SIG-M5 treated with dmso at 0.1 percent for 504 hours (cell line): ENCODE results near the gene L3MBTL1.
A peak's percentile ranks its signal among the peaks of the same experiment; 100 is the strongest.
"Not testable (repeated sequence)": the region's sequence is repeated elsewhere in the genome, so short reads cannot be mapped to it uniquely, and the experiment has no call there.

Experiments used
- DNase-seq: peaks from one replicate; lab custom pipeline; 2025; ENCODE audit not compliant: unreplicated experiment; lab: John Stamatoyannopoulos, UW

L3MBTL1 gene

DNA sequence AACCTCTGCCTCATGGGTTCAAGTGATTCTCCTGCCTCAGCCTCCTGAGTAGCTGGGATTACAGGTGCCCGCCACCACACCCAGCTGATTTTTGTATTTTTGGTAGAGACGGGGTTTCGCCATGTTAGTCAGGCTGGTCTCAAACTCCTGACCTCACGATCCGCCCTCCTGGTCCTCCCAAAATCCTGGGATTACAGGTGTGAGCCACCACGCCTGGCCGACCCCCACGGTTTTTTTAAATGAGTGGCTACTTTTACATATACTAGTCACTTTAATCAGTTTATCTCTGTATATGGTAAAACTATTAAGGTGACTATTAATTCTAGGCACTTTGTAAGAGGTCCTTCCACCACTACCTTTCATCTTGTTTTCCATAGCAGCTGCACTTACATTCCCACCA, 5.5 kb upstream of the L3MBTL1 start:
- not testable (repeated sequence) for DNase-seq

- no peak for DNase-seq
These were observed 1.3 kb upstream of the L3MBTL1 start for GRCh38 chr20:43506238-43506637.

DNA sequence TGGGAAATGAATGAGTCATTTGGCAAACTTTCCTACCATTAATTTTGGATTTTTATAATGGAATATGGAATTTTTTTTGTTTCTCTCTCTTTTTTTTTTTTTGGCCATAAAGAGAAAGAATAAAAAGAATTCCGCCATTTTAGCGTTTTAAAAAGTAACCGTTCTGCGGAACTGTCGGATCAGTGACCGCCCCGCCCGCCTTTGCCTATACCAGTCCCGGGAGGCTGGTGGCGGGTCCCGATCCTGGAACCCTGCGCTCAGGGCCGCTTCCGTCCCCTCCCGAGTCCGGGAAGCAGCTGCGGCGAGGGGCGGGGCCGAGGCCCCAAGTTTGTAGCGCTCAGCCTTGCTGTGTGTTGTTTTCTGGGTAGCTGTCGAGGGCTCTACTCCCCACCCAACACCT, 609 bp downstream of the L3MBTL1 start:
- no peak for DNase-seq

GRCh38 chr20:43508604-43509040, 1.1 kb downstream of the L3MBTL1 start:
- no peak for DNase-seq

DNA sequence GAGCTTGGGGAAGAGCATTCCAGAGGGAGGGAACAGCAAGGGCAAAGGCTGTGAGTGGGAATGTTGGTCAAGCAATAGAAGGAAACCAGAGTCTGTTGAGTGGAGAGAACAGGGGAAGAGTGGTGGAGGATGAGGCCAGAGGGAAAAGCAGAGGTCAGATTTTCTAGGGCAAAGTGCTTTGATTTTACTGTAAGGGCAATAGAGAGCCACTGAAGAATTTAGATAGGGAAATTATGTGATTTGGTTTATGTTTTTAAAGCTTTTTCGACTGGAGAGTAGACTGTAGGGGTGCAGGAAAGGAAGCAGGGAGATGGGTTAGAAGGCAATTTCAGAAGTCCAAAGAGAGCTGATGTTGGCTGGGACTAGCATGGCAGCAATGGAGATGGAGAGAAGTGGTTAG, 4.4 kb downstream of the L3MBTL1 start:
- no peak for DNase-seq

- no peak for DNase-seq
These were observed 6.0 kb downstream of the L3MBTL1 start for GRCh38 chr20:43513372-43513930.

DNA sequence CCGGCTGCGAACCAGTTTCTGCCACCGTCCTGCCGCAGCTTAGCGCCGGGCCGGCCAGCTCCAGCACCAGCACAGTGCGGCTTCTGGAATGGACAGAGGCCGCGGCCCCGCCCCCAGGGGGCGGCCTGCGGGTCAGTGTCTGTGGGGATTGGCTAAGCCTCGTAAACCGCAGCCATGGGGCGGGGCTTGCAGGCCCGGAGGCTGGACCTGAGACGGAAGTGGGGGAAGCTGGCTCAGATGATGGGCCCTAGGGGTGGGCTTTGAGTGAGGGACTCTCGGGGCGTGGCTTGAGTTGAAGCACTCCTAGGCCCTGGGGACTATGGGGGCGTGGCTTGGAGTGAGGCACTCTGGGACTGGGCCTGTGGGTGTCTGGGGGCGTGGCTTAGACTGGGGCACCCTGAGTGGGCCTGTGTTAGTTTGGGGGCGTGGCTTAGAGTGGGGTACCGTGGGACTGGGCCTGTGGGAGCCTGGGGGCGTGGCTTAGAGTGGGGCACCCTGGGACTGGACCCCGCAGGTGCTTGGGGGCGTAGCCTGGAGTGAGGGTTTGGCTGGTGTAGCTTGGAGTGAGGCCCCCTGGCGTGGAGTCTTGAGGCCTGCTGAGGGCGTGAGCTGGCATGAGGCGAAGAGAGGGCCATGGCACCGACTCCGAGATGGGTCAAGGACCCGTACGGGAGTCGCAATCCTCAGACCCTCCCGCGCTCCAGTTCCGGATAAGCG, 6.6 kb downstream of the L3MBTL1 start:
- peak; percentile 95 for DNase-seq

DNA sequence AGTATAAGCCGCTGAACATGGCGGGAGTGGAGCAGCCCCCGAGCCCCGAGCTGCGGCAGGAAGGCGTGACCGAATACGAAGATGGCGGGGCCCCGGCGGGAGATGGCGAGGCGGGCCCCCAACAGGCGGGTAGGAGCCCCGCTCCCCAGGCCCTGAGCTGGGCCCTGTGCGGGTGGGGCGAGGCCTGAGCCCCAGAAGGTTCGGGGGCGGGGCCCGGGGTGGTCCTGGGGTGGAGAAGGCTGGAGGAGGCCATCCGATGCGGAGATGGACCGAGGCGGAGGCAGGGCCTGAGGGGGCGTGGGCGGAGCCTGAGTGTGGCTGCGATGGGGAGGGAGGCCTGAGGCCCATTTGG, 7.1 kb downstream of the L3MBTL1 start:
- no peak for DNase-seq

DNA sequence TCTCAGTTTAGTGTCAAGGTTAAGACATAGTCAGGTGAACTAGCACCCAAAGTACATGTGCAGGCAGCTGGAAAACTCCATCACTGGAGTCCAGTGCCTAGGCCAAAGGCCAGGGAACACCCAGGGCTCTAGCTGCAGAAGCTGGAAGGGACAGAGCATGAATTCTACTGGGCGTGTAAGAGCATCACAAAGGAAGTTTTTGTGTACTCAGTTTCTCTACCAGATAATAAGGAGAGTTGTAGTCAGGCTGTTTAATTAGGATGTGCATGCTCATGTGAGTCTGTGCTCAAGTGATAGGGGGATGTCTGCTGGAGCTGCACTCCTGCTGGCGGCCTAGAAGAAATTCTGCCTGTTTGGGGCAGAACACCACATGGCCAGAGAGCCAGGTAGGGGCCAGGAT, 8.1 kb downstream of the L3MBTL1 start:
- DNase-seq = no peak

DNA sequence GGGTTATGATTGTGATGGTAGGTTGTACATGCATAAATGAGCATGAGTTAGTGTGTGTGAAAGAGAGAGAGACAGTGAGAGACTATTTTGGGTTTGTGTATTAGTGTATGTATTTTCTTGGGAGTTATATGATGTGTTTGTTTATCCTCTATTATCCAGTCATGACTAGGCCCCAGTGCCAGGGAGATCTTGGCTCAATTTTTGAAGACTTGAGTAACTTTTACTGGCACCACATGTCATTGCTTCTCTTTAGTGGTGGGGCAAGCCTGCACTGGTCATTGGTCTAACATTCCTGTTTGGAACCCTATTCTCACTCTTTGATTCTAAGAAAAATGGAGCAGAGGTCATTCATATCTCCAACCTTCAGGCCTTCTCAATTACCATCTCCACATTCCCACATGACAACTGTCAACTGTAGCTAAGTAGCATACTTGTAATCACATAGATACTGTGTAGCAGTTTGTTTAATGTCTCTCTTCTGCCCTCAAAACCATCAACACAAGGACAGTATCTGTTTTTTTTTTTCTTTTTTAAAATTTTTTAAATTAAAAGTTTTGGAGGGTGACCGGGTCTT, 8.8 kb downstream of the L3MBTL1 start:
- DNase-seq = no peak

- DNase-seq = no peak
These were observed 12.7 kb downstream of the L3MBTL1 start for GRCh38 chr20:43520074-43520630.

GRCh38 chr20:43525021-43525420, 17.5 kb downstream of the L3MBTL1 start:
- no peak for DNase-seq

DNA sequence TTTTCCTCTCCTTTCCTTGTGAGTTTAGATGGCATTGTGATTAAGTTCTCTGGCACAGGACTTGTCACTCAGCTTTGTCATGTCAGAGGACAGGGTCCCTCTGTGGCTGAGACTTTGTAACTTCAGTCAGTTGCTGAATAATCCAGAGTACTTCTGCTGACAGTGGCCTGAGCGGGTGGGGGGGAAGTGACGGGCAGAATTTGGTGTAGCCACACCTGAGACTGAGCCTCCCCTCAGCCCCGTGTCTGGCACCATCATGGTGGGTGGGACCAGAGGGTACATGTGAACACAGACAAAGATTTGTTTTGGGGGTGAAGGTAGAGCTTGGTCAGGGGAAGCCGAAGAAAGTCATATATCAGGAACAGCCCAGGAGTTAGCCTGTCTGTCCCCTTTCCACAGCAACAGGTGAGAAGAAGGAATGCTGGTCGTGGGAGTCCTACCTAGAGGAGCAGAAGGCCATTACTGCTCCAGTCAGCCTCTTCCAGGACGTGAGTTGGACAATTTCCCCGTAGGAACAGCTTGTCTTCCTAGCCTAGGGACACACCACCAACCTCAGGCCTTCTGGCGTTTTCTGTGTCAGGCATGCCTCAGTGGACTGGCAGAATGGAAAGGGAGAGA, 20.9 kb downstream of the L3MBTL1 start:
- no peak for DNase-seq

GRCh38 chr20:43529051-43529450, 21.6 kb downstream of the L3MBTL1 start:
- DNase-seq = no peak

DNA sequence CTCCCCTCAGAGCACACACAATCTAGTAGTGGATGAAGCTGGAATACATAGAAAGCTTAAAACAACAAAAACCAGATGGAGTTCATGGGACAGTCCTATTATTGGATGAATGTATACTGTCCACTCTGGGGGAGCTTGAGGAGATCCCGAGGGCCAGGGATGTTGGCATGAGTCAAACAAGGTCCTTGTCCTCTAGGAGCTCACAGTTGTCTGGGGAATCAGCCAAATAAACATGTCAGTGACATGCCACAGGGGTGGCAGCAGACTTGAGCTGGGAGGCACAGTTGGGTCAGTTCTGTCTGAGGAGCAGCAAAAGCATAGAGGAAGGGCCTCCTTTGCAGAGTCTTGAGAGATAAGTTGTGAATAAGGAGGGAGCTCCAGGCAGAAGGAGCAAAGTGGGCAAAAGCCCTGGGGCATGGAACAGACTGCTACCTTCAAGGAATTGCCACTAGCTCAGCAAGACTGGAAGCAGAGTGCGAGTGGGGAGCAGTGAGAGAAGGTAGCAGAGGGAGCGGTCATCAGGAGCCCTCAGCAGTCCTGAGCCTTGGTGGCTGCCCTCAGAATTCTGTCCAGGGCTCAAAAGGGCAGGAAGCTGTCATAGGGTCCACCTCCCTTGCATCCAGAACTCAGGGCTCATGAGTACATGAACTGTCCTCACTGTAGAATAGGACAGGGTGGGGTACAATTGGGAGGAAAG, 22.1 kb downstream of the L3MBTL1 start:
- no peak for DNase-seq

- DNase-seq = no peak
These were observed 23.0 kb downstream of the L3MBTL1 start for GRCh38 chr20:43530321-43531090.

DNA sequence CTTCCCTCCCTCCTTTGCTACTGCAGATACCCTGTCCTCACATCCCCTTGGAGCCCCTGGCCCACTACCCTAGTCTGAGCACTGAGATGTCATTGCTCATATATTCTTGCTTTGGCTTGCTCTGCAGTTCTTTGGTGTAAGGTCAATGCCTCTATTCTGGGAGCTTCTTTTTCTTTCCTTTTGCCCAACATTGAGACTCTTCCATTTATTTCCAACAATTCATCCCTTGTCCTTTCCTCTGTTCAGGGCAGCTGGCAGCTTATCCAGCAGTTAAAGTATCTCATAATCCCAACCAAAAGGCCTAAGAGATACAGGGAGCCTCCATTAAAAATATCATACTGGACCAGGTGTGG, 23.6 kb downstream of the L3MBTL1 start:
- DNase-seq = no peak

GRCh38 chr20:43532416-43533055, 25.0 kb downstream of the L3MBTL1 start:
- no peak for DNase-seq

DNA sequence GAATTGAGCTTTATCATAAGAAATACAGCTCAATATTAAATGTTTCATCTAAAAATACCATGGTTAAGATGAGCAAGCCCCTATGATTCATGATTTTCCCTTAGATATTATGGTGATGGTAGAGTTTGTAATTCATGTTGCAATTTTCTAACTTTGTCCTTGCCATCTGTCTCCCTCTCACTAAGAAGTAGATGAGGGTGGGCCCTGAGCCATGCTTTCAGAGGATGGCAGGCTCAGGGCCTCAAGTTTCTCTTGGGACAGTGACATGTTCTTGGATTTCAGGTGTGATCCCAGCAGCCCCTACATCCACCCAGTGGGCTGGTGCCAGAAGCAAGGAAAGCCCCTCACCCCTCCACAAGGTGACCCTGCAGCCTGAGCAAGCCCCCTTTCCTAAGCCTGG, 25.6 kb downstream of the L3MBTL1 start:
- DNase-seq = no peak

GRCh38 chr20:43534016-43534415, 26.5 kb downstream of the L3MBTL1 start:
- no peak for DNase-seq
